Thoracic aorta (tissue), 2 donors: ENCODE measurements around the gene EXPH5. TPM values are rescaled to one million over a fixed set of nuclear protein-coding genes. Genes with fewer than 3 reads are reported as not detected.

Source experiments
- ATAC-seq: fragments of 150-250 bp; one replicate; pipeline ENCODE4 v1.8.0; 2017; ENCODE audit warnings: low read depth; ENCODE audit not compliant: insufficient number of reproducible peaks, low FRiP score
- DNase-seq: peaks from one replicate; pipeline ENCODE4 v3.0.0-alpha.2; 2020; ENCODE audit warnings: low spot score
- H3K27ac ChIP-seq, 2 donors: fragments of 200-600 bp; sonication (generic); 1 replicate in 1 of 2; 2 replicates in 1 of 2; pipeline ENCODE4 v1.5.1; 2016; ENCODE audit warnings: mild to moderate bottlenecking in 2 of 2, moderate library complexity in 2 of 2
- H3K27me3 ChIP-seq: fragments of 200-600 bp; sonication (generic); replicated peaks from 2 replicates; pipeline ENCODE4 v1.6.0; 2016; ENCODE audit warnings: mild to moderate bottlenecking; ENCODE audit not compliant: insufficient read depth
- H3K36me3 ChIP-seq: fragments of 200-600 bp; sonication (generic); one replicate; pipeline ENCODE4 v1.5.1; 2016
- H3K4me1 ChIP-seq, 2 donors: fragments of 200-600 bp; sonication (generic); 1 replicate in 1 of 2; 2 replicates in 1 of 2; pipeline versions ENCODE4 v1.5.1 to v1.6.0; 2016; ENCODE audit warnings: low read depth in 2 of 2, mild to moderate bottlenecking in 1 of 2; ENCODE audit not compliant: control insufficient read depth in 1 of 2
- H3K4me3 ChIP-seq: fragments of 200-600 bp; sonication (generic); 2 replicates; pipeline ENCODE4 v1.5.1; 2016; ENCODE audit warnings: mild to moderate bottlenecking
- H3K9me3 ChIP-seq: fragments of 200-600 bp; sonication (generic); 2 replicates; pipeline ENCODE4 v1.5.1; 2016
- CTCF ChIP-seq: fragments of 200-600 bp; sonication (generic); IDR thresholded peaks from one replicate; pipeline ENCODE4 v1.5.1; 2019; ENCODE audit warnings: antibody characterized with exemption
- total RNA-seq, 2 donors: library from RNA; depleted of rRNA; stranded (reverse); fragments of >200 nt; gene quantifications; one replicate each; pipeline versions ENCODE4 v1.1.0 to v1.2.3, GENCODE V29; 2016

The EXPH5 gene
- total RNA-seq, 2 donors from 2014 or later = 1.9 to 3.2 TPM

- ATAC-seq (no peak), DNase-seq (no peak)
- H3K27me3 ChIP-seq = no peaks in the 10 kb centered on the region
- no peaks in the 10 kb centered on the region for H3K9me3 ChIP-seq
- TF ChIP-seq CTCF = no peak
- no peak overlapping the region for H3K27ac ChIP-seq
- peaks cover 0 to 10% of the 10 kb centered on the region in 2 donors for H3K4me1 ChIP-seq
- H3K4me3 ChIP-seq = no peak overlapping the region
- no peaks in the 10 kb centered on the region for H3K36me3 ChIP-seq
Observed at GRCh38 chr11:108635106-108635505, 41.5 kb upstream of the EXPH5 start.

GRCh38 chr11:108632041-108632704 is 38.6 kb upstream of the EXPH5 start:
- H3K36me3 ChIP-seq = no peaks in the 10 kb centered on the region
- no peaks in the 10 kb centered on the region for H3K9me3 ChIP-seq
- H3K4me1 ChIP-seq = peaks cover 0 to 10% of the 10 kb centered on the region in 2 donors
- no peak overlapping the region for H3K27ac ChIP-seq
- TF ChIP-seq CTCF = no peak
- ATAC-seq (no peak), DNase-seq (no peak)
- H3K27me3 ChIP-seq = no peaks in the 10 kb centered on the region
- H3K4me3 ChIP-seq = no peak overlapping the region

DNA sequence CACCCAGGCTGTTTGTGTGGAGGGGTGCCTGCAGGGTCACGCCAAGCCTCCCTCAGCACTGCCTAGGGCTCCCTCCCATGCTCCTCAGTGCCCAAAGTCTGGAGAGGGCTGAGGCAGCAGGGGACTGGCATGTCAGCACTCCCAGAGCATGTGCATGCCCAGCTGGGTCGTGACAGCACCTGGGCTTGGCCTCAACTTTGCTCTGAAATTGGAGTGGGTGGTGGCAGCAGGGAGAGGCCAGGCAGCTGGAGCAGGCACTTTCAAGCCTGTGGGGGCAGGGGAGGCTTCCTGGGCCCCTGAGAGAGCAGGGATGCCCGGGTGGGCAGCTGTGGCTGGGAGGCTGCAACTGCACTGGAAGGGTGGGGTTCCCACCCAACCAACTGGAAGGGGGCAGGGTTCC is 35.7 kb upstream of the EXPH5 start:
- no peaks in the 10 kb centered on the region for H3K27me3 ChIP-seq
- DNase-seq = no peak
- no peak for ATAC-seq
- H3K4me3 ChIP-seq = no peak overlapping the region
- no peak overlapping the region for H3K27ac ChIP-seq
- no peak for TF ChIP-seq CTCF
- H3K4me1 ChIP-seq = peaks cover 0 to 10% of the 10 kb centered on the region in 2 donors
- no peaks in the 10 kb centered on the region for H3K9me3 ChIP-seq
- H3K36me3 ChIP-seq = no peaks in the 10 kb centered on the region

GRCh38 chr11:108628812-108629211 is 35.2 kb upstream of the EXPH5 start:
- H3K9me3 ChIP-seq = no peaks in the 10 kb centered on the region
- no peak overlapping the region for H3K27ac ChIP-seq
- H3K4me1 ChIP-seq = peaks cover 0 to 10% of the 10 kb centered on the region in 2 donors
- ATAC-seq = no peak
- no peak overlapping the region for H3K4me3 ChIP-seq
- H3K36me3 ChIP-seq = no peaks in the 10 kb centered on the region
- no peak for TF ChIP-seq CTCF
- no peaks in the 10 kb centered on the region for H3K27me3 ChIP-seq
- DNase-seq = no peak

DNA sequence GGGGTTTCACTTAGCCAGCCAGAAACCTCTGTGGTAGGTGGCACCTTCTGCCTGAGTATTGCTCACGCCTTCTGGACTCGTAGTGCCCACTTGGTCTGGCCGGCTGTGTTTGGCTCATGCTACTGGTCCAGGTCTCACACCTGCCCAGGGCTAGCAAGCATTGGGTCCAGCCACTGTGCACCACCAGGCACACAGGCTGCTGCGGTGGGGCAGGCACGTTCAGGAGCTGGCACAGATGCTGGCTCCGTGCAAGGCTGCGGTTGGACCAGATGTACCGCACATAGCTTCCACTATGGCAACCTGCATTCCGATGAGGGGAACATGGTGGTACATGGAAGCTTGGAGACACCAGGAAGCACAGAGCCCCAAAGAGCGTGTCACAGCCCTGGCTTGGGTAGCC is 34.8 kb upstream of the EXPH5 start:
- DNase-seq = no peak
- no peaks in the 10 kb centered on the region for H3K9me3 ChIP-seq
- no peak for TF ChIP-seq CTCF
- no peak overlapping the region for H3K4me3 ChIP-seq
- H3K4me1 ChIP-seq = peaks cover 0 to 10% of the 10 kb centered on the region in 2 donors
- H3K36me3 ChIP-seq = no peaks in the 10 kb centered on the region
- no peak overlapping the region for H3K27ac ChIP-seq
- H3K27me3 ChIP-seq = no peaks in the 10 kb centered on the region
- ATAC-seq = no peak
